ENCODE data around the gene EEF2K. TPM values are rescaled to one million over a fixed set of nuclear protein-coding genes. Genes with fewer than 3 reads are reported as not detected.

Gene EEF2K
- polyA plus RNA-seq, 1 experiment, result 10.9 TPM

DNA sequence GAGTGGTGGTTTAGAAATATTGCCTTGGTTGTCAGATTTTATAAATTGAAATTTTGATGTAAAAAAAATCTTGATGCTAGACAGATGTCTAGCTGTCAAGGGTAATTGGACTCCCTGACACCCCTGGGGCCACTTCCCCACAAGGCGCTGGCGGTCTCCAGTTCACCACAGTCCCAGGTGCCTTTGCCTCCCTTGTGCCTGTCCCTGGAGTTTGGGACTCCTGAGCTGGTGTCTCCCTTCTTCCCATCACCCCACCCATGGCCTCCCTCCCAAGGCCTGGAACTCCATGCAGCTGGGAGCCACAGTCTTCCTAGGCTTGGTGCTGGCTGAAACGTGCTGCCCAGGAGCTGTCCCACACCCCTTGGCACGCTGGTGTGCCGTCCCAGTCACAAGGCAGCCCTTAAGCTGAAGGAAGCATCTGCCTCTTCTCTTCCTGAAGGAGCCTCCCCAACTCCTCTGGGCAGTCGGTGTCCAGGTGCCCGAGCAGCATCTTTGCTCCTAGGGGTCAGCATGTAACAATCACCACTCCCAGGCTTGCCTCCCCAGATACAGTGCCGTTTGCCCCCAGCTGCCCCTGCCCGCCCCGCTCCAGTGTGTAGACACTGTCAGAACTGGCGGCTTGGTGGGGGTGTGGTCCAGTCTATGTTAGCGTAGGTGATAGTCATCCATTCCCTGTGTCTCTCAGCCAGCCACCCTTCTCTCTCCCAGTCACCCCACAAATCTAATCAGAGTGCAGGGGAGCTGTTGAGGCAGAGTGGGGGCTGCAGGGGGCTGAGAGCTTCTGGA lies 117.3 kb downstream of the EEF2K start:
- Histone ChIP-seq H3K36me3 (ENCODE audit: control insufficient read depth, insufficient read depth, low read length) (peaks cover 35% of the 10 kb centered on the region), H3K4me3 (ENCODE audit: low read depth, low read length) (no peak overlapping the region), H3K27me3 (ENCODE audit: control insufficient read depth, insufficient read depth, low read length) (no peaks in the 10 kb centered on the region)
- CTCF ChIA-PET, result interaction anchor here (0.8 to 1.6 kb wide), 3 partner anchors 9 to 23 kb away, joined by 3 to 5 read pairs (median 3); no protein-coding TSS in a partner anchor
- POLR2A ChIA-PET, result no interaction called here
- DNase-seq (ENCODE audit: low read depth), result no peak
- TF ChIP-seq, protein P1, sequence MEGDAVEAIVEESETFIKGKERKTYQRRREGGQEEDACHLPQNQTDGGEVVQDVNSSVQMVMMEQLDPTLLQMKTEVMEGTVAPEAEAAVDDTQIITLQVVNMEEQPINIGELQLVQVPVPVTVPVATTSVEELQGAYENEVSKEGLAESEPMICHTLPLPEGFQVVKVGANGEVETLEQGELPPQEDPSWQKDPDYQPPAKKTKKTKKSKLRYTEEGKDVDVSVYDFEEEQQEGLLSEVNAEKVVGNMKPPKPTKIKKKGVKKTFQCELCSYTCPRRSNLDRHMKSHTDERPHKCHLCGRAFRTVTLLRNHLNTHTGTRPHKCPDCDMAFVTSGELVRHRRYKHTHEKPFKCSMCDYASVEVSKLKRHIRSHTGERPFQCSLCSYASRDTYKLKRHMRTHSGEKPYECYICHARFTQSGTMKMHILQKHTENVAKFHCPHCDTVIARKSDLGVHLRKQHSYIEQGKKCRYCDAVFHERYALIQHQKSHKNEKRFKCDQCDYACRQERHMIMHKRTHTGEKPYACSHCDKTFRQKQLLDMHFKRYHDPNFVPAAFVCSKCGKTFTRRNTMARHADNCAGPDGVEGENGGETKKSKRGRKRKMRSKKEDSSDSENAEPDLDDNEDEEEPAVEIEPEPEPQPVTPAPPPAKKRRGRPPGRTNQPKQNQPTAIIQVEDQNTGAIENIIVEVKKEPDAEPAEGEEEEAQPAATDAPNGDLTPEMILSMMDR (IDR thresholded peaks at IDR 0.05; ENCODE audit: insufficient read depth, low read depth, low read length), result no peak

DNA sequence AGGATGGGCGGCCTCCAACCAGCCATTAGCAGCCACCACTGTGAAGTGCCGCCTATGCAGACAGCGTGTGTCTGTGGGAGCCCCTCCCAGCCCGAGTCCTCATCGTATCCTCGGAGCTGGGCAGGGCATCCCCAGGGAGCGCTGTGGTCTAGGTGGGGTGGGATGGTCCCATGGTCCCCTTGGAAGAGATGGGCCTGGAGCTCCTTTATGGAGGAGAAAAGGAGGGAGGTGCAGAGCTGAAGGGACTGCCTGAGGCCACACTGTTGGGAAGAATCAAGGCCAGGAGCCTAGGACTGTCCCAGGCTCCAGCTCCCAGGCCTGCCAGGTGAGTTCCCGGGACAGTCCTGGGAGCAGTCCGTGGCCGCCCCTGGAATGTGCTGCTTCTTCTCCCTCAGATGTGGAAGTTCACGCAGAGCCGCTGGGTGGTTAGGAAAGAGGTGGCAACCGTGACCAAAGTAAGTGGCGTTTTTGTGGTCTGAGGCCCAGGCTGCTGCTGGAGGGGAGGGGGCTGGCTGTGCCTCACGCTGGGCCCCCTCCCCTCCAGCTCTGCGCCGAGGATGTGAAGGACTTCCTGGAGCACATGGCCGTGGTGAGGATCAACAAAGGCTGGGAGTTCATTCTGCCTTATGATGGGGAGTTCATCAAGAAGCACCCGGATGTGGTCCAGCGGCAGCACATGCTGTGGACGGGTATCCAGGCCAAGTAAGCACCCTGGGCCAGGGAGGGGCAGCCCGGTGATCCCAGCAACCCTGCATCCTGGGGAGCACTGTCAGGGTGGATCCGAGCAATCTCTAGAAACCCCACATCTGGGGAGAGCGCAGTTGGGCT lies 118.1 kb downstream of the EEF2K start:
- TF ChIP-seq, protein P1 (IDR thresholded peaks at IDR 0.05; ENCODE audit: insufficient read depth, low read depth, low read length), result no peak
- Histone ChIP-seq H3K27me3 (ENCODE audit: control insufficient read depth, insufficient read depth, low read length) (no peaks in the 10 kb centered on the region), H3K4me3 (ENCODE audit: low read depth, low read length) (no peak overlapping the region), H3K36me3 (ENCODE audit: control insufficient read depth, insufficient read depth, low read length) (peaks cover 35% of the 10 kb centered on the region)
- POLR2A ChIA-PET, result no interaction called here
- CTCF ChIA-PET, result interaction anchor here (0.8 to 1.6 kb wide), 3 partner anchors 10 to 24 kb away, joined by 3 to 5 read pairs (median 3); no protein-coding TSS in a partner anchor
- DNase-seq (ENCODE audit: low read depth), result no peak

DNA sequence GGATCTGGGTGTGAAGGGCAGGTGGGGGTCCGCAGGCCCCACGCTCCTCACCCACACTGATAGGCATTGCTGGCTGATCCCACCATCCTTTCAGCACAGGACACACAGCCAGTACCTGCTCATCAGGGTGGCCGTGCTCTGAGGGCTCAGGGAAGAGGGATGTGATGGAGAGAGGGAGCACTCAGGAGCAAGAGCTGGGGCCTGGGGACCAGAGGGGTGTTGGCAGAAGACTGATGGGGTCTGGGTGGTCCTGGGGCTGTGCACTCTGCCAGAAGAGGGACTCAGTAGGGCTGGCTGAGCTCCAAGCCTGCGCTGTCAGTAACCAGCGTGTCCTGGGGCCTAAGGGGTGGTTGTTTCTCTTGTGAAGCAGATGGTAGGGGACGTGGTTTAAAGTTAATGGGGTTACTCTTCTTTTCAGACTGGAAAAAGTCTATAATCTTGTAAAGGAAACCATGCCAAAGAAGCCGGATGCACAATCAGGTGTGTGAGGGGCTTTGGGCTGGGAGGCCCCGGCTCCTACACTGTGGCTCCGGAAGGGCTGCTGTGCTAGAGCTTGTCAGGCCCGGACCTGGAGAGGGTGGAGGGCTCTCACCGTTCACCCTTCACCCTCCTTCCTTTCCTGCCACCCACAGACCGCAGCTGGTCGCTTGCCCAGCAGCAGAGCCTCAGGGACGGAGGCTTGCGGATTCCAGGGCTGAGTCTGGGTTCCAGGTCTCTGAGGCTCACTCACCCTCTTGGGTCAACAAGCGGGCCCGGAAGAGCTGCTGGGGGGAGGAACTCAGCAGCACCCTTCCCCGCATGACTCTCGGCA lies 118.9 kb downstream of the EEF2K start:
- no peak for DNase-seq (ENCODE audit: low read depth)
- Histone ChIP-seq H3K36me3 (ENCODE audit: control insufficient read depth, insufficient read depth, low read length) (peaks cover 37% of the 10 kb centered on the region), H3K4me3 (ENCODE audit: low read depth, low read length) (no peak overlapping the region), H3K27me3 (ENCODE audit: control insufficient read depth, insufficient read depth, low read length) (no peaks in the 10 kb centered on the region)
- ChIA-PET POLR2A (no interaction called here), CTCF (no interaction called here)
- TF ChIP-seq, protein P1 (IDR thresholded peaks at IDR 0.05; ENCODE audit: insufficient read depth, low read depth, low read length), result no peak

DNA sequence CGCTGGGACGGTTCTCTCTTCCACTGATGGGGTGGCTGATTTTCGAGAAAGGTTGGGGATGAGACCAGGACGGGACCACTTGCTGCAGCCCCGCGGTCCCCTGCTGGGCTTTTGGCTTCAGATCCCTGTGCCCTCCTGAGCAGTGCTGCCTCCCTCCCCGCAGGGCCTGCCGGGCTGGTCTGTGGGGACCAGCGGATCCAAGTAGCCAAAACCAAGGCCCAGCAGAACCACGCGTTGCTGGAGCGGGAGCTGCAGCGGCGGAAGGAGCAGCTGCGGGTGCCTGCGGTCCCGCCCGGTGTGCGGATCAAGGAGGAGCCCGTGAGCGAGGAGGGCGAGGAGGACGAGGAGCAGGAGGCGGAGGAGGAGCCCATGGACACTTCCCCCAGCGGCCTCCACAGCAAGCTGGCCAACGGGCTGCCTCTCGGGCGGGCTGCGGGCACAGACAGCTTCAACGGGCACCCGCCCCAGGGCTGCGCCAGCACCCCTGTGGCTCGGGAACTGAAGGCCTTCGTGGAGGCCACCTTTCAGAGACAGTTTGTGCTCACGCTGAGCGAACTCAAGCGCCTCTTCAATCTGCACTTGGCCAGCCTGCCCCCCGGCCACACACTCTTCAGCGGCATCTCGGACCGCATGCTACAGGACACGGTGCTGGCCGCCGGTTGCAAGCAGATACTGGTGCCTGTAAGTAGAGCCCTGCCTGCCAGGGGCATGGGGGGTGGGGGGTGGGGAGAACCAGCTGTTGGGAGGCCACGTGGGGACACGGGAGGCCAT lies 119.7 kb downstream of the EEF2K start:
- no peak overlapping the region for H3K4me3 ChIP-seq (ENCODE audit: low read depth, low read length)
- H3K36me3 ChIP-seq (ENCODE audit: control insufficient read depth, insufficient read depth, low read length), result peaks cover 37% of the 10 kb centered on the region
- TF ChIP-seq, protein P1 (IDR thresholded peaks at IDR 0.05; ENCODE audit: insufficient read depth, low read depth, low read length), result no peak
- ChIA-PET POLR2A (no interaction called here), CTCF (no interaction called here)
- no peaks in the 10 kb centered on the region for H3K27me3 ChIP-seq (ENCODE audit: control insufficient read depth, insufficient read depth, low read length)
- no peak for DNase-seq (ENCODE audit: low read depth)

Data from BJ (cell line).